GM12878 (cell line): ENCODE data around the gene DNAJC6. TPM values are rescaled to one million over a fixed set of nuclear protein-coding genes. Genes with fewer than 3 reads are reported as not detected.

Experiments used
- ATAC-seq: fragments of 200-7000 bp; cut with Tn5 transposase; 3 replicates; pipeline ENCODE4 v1.9.1; 2020; ENCODE audit warnings: mild to moderate bottlenecking, moderate library complexity
- BruUV-seq: library from RNA; stranded (reverse); fragments of 400-500 nt; replicated peaks from 2 replicates; lab custom pipeline; 2021; lab: Mats Ljungman, UMichigan
- CTCF ChIA-PET: fragments of 300-600 bp; sonication (Branson Sonifier 250); formaldehyde crosslinking; extraction: SDS; loops from one replicate; lab custom pipeline; 2021; ENCODE audit warnings: inconsistent platforms; lab: Yijun Ruan, JAX
- POLR2A ChIA-PET: fragments of 350-600 bp; formaldehyde crosslinking; extraction: SDS; loops from one replicate; lab custom pipeline; 2021; ENCODE audit warnings: inconsistent platforms; lab: Charles Lee
- RAD21 ChIA-PET: fragments of 300-600 bp; sonication (Branson Sonifier 250); formaldehyde crosslinking; loops from one replicate; lab custom pipeline; 2023; ENCODE audit warnings: antibody characterized with exemption; ENCODE audit not compliant: unreplicated experiment; lab: Charles Lee
- SMC1A ChIA-PET: fragments of 300-600 bp; sonication (Branson Sonifier 250); formaldehyde crosslinking; loops from one replicate; lab custom pipeline; 2023; ENCODE audit not compliant: unreplicated experiment, uncharacterized antibody; lab: Charles Lee
- DNase-seq: peaks from one replicate; pipeline ENCODE4 v3.0.0-alpha.2; 2011; ENCODE audit warnings: low read depth, low spot score
- FAIRE-seq: peaks from 3 replicates; lab custom pipeline; 2011; peaks lifted over from hg19 to GRCh38; lab: Jason Lieb, UNC
- H2AFZ ChIP-seq: 2 replicates; pipeline ENCODE4 v1.6.0; 2011; ENCODE audit warnings: low read depth, low read length, control low read depth; ENCODE audit not compliant: control insufficient read depth
- H3K27ac ChIP-seq: 2 replicates; pipeline ENCODE4 v1.5.1; 2011; ENCODE audit warnings: control low read depth; ENCODE audit not compliant: control insufficient read depth, insufficient read depth
- H3K27me3 ChIP-seq, 2 experiments: replicated peaks in 1 of 2; 2 replicates each; pipeline versions ENCODE4 v1.6.0 to v1.6.1; 2011; ENCODE audit warnings: low read length in 1 of 2; ENCODE audit not compliant: control insufficient read depth in 2 of 2, insufficient read depth in 2 of 2
- H3K36me3 ChIP-seq, 2 experiments: 2 replicates each; pipeline ENCODE4 v1.5.1; 2011; ENCODE audit warnings: low read length in 1 of 2; ENCODE audit not compliant: control insufficient read depth in 2 of 2, insufficient read depth in 2 of 2
- H3K4me1 ChIP-seq: 2 replicates; pipeline ENCODE4 v1.6.1; 2011; ENCODE audit warnings: mild to moderate bottlenecking, low read length, moderate library complexity, mixed read lengths; ENCODE audit not compliant: control insufficient read depth, insufficient read depth
- H3K4me2 ChIP-seq: 2 replicates; pipeline ENCODE4 v1.6.0; 2011; ENCODE audit warnings: control low read depth; ENCODE audit not compliant: control insufficient read depth, insufficient read depth
- H3K4me3 ChIP-seq: fragments of 200-600 bp; sonication (generic); 2 replicates; pipeline ENCODE4 v1.5.1; 2016
- H3K79me2 ChIP-seq: 2 replicates; pipeline ENCODE4 v1.6.0; 2011; ENCODE audit warnings: low read length; ENCODE audit not compliant: control insufficient read depth, insufficient read depth
- H3K9ac ChIP-seq: 2 replicates; pipeline ENCODE4 v1.8.0; 2011; ENCODE audit warnings: low read length, control low read depth, mixed read lengths; ENCODE audit not compliant: control insufficient read depth, insufficient read depth
- H3K9me3 ChIP-seq: replicated peaks from 3 replicates; pipeline ENCODE4 v1.5.1; 2011; ENCODE audit warnings: mild to moderate bottlenecking, low read length; ENCODE audit not compliant: control insufficient read depth, insufficient read depth
- H4K20me1 ChIP-seq: 2 replicates; pipeline ENCODE4 v1.6.0; 2011; ENCODE audit not compliant: control insufficient read depth, insufficient read depth
- GABPA ChIP-seq: IDR thresholded peaks from 2 replicates; pipeline ENCODE4 v1.6.1; 2014; ENCODE audit warnings: antibody characterized with exemption, low read depth, mild to moderate bottlenecking, inconsistent platforms
- GATAD2B ChIP-seq: fragments of 450-650 bp; conservative IDR thresholded peaks from 2 replicates; pipeline ENCODE4 v1.6.1; 2017; ENCODE audit warnings: low read depth, mild to moderate bottlenecking, moderate library complexity
- JUND ChIP-seq: IDR thresholded peaks from 2 replicates; pipeline ENCODE4 v1.6.1; 2012; ENCODE audit warnings: low read depth, mild to moderate bottlenecking, low read length, improper control_type of control experiment, moderate library complexity
- NR2F1 ChIP-seq: fragments of 450-650 bp; conservative IDR thresholded peaks from 2 replicates; pipeline ENCODE4 v1.6.1; 2017; ENCODE audit warnings: mild to moderate bottlenecking
- RAD21 ChIP-seq: IDR thresholded peaks from 2 replicates; pipeline ENCODE4 v1.6.1; 2011; ENCODE audit warnings: mild to moderate bottlenecking, low read depth, low read length, moderate library complexity; ENCODE audit not compliant: insufficient read depth
- RBBP5 ChIP-seq: fragments of 200-600 bp; sonication (generic); conservative IDR thresholded peaks from 2 replicates; pipeline ENCODE4 v1.6.1; 2016
- RELA ChIP-seq: fragments of 450-650 bp; IDR thresholded peaks from 2 replicates; pipeline ENCODE4 v1.8.0; 2014; ENCODE audit warnings: borderline replicate concordance; ENCODE audit not compliant: partially characterized antibody
- TAF1 ChIP-seq: IDR thresholded peaks from 2 replicates; pipeline ENCODE4 v1.6.1; 2011; ENCODE audit warnings: mild to moderate bottlenecking, low read depth, low read length, borderline replicate concordance
- WRNIP1 ChIP-seq: IDR thresholded peaks from 2 replicates; pipeline ENCODE4 v1.6.1; 2011; ENCODE audit warnings: low read depth, low read length, improper control_type of control experiment, borderline replicate concordance
- ZNF24 ChIP-seq: fragments of 450-650 bp; IDR thresholded peaks from 2 replicates; pipeline ENCODE4 v1.6.1; 2017; ENCODE audit warnings: antibody characterized with exemption, mild to moderate bottlenecking
- WGBS: methylation state at CpG from one replicate; pipeline ENCODE4 v1.1.6; 2016; ENCODE audit warnings: low lambda C conversion rate; ENCODE audit not compliant: insufficient replicate concordance, insufficient coverage; ENCODE audit errors: missing lambda C conversion rate; 5-methylcytosine and 5-hydroxymethylcytosine counted together
- in situ Hi-C: fragments of 300-500 bp; cut with MboI; formaldehyde crosslinking; loops from 9 replicates; pipeline ENCODE4 v1.14.3; 2018; ENCODE audit warnings: mixed read lengths
- intact Hi-C: fragments of 100-400 bp; cut with micrococcal nuclease; formaldehyde crosslinking; loops from one replicate; pipeline ENCODE4 v1.14.2; 2022; ENCODE audit not compliant: unreplicated experiment
- polyA plus RNA-seq, 11 experiments: library from polyadenylated mRNA; depleted of rRNA in 4 of 11; unstranded in 6 of 11; stranded (reverse) in 5 of 11; fragments of >200 nt; fragmentation: Nextera tagmentation in 4 of 11; fragmentation: Illumina TruSeq in 1 of 11; extraction: Ambion mirVana in 4 of 11; extraction: Trizol in 1 of 11; gene quantifications; 1 replicate in 1 of 11; 2 replicates in 10 of 11; pipeline versions ENCODE4 v1.2.1 to v1.2.3, GENCODE V29; 2011 to 2016; ENCODE audit warnings: inconsistent platforms in 2 of 11, missing spikeins in 2 of 11, low read depth in 1 of 11
- total RNA-seq, 4 experiments: library from RNA; depleted of rRNA in 3 of 4; stranded (reverse); fragments of >200 nt in 3 of 4; fragmentation: Illumina TruSeq in 1 of 4; extraction: Trizol in 1 of 4; gene quantifications; 2 replicates each; pipeline versions ENCODE4 v1.2.1 to v1.2.3, GENCODE V29; 2013 to 2021
- TF ChIP-seq, protein P1 (sequence below): fragments of 450-650 bp; IDR thresholded peaks from 2 replicates; pipeline ENCODE4 v1.6.1; 2018; ENCODE audit warnings: borderline replicate concordance, mild to moderate bottlenecking; ENCODE audit not compliant: partially characterized antibody

DNAJC6 gene
- total and polyA plus RNA-seq, 10 of the 15 experiments (the other 5 are each of a cell fraction or from before 2014, with no cell fraction given), result 0.08 to 4.3 (median 2.7) TPM

DNA sequence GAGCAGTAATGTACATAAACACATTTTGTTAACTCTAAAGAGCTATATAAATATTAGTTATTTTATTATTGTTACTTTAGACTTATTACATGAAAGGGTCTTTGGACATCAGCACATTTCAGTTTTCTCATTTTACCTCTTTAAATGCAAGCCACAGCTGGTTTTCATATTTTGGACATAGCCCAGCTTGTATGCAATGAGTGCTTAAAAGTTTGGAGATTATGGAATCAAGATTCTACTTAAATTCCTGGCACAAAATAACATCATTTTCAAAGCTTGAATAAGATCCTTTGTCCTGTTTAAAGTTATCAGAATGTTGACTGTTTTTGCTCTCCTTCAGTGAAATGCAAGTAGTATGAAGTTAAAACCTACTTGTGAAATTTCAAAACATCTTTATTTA, 95.6 kb downstream of the DNAJC6 start (continued):
- TF ChIP-seq TAF1, result no peak

- no peaks in the 10 kb centered on the region; the same call in 1 of the 2 replicates for H4K20me1 ChIP-seq
- H3K36me3 ChIP-seq, result no peaks in the 10 kb centered on the region
- H3K9me3 ChIP-seq, result no peaks in the 10 kb centered on the region
- no peak overlapping the region for H3K9ac ChIP-seq
- DNase-seq (no peak), FAIRE-seq (no peak), ATAC-seq (no peak)
- CTCF ChIA-PET, result no interaction called here
- H3K4me1 ChIP-seq, result no peaks in the 10 kb centered on the region
- TF ChIP-seq RELA, result no peak
- no peak for TF ChIP-seq WRNIP1
- no peak for TF ChIP-seq GABPA
- TF ChIP-seq GATAD2B, result no peak
- TF ChIP-seq TAF1, result no peak
- TF ChIP-seq JUND, result no peak
- TF ChIP-seq, protein P1, sequence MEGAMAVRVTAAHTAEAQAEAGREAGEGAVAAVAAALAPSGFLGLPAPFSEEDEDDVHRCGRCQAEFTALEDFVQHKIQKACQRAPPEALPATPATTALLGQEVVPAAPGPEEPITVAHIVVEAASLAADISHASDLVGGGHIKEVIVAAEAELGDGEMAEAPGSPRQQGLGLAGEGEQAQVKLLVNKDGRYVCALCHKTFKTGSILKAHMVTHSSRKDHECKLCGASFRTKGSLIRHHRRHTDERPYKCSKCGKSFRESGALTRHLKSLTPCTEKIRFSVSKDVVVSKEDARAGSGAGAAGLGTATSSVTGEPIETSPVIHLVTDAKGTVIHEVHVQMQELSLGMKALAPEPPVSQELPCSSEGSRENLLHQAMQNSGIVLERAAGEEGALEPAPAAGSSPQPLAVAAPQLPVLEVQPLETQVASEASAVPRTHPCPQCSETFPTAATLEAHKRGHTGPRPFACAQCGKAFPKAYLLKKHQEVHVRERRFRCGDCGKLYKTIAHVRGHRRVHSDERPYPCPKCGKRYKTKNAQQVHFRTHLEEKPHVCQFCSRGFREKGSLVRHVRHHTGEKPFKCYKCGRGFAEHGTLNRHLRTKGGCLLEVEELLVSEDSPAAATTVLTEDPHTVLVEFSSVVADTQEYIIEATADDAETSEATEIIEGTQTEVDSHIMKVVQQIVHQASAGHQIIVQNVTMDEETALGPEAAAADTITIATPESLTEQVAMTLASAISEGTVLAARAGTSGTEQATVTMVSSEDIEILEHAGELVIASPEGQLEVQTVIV, result no peak
- TF ChIP-seq NR2F1, result no peak
- no peak for TF ChIP-seq RBBP5
- no peak for TF ChIP-seq ZNF24
- no peak for TF ChIP-seq RAD21
- in situ Hi-C loops (no loop called here), intact Hi-C loops (no loop called here)
- RAD21 ChIA-PET, result no interaction called here
- no TSS peak for BruUV-seq
- H3K27ac ChIP-seq, result no peak overlapping the region
- SMC1A ChIA-PET, result interaction anchor here (0.7 kb wide), 1 partner anchor 16 kb away, joined by 3 read pairs; no protein-coding TSS in a partner anchor
- no peaks in the 10 kb centered on the region for H3K27me3 ChIP-seq
- POLR2A ChIA-PET, result no interaction called here
- no peak overlapping the region for H3K4me2 ChIP-seq
- 50% methylated on average over 2 of the region's 2 CpGs for WGBS
- H3K4me3 ChIP-seq, result no peak overlapping the region
- no peak overlapping the region for H2AFZ ChIP-seq
- H3K79me2 ChIP-seq, result no peaks in the 10 kb centered on the region
Measured at GRCh38 chr1:65407877-65408276, 98.5 kb downstream of the DNAJC6 start.
